GM12891 (cell line): ENCODE results near the gene CCSER1.
"Not testable (repeated sequence)": the region's sequence is repeated elsewhere in the genome, so short reads cannot be mapped to it uniquely, and the experiment has no call there.

ENCODE experiments used
- DNase-seq: peaks from one replicate; pipeline ENCODE4 v3.0.0; 2011; ENCODE audit warnings: low spot score; ENCODE audit not compliant: insufficient read length
- FAIRE-seq: peaks from 2 replicates; lab custom pipeline; 2011; peaks lifted over from hg19 to GRCh38; lab: Jason Lieb, UNC
- PAX5 ChIP-seq: IDR thresholded peaks from 2 replicates; pipeline ENCODE4 v1.6.1; 2011; ENCODE audit warnings: low read length, moderate library complexity, mild to moderate bottlenecking; ENCODE audit not compliant: insufficient read depth, severe bottlenecking
- POLR2A ChIP-seq: IDR thresholded peaks from 2 replicates; pipeline ENCODE4 v1.6.1; 2011; ENCODE audit warnings: low read depth, low read length, control low read depth
- POLR2AphosphoS5 ChIP-seq: IDR thresholded peaks from 2 replicates; pipeline ENCODE4 v1.6.1; 2011; ENCODE audit warnings: low read depth, low read length, control low read depth
- POU2F2 ChIP-seq: IDR thresholded peaks from 2 replicates; pipeline ENCODE4 v1.6.1; 2011; ENCODE audit warnings: low read depth, mild to moderate bottlenecking, control low read depth, low read length, moderate library complexity
- SPI1 ChIP-seq: IDR thresholded peaks from 2 replicates; pipeline ENCODE4 v1.6.1; 2011; ENCODE audit warnings: low read depth, low read length, control low read depth
- TAF1 ChIP-seq: IDR thresholded peaks from 2 replicates; pipeline ENCODE4 v1.6.1; 2011; ENCODE audit warnings: low read depth, low read length, control low read depth

The CCSER1 gene

DNA sequence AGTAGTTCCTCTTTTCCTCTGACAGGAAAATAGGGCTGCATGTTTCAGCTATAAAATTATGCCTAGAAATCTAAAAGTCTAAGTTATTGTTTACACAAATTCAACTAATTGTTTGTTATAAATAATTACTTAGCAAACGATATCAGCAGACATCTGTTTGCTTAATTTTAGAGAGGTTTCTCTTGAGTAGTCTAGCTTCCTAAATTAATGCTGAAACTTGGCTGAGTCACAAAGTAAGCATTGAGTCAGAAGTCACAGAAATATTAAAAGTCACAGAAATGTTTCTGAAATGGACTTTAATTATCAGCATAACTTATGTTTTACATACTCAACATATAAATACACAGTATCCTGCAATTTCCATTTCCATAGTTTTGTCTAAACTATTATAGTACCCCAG, 1044.0 kb downstream of the CCSER1 start:
- no peak for FAIRE-seq
- TF ChIP-seq POLR2A (no peak), POU2F2 (no peak), PAX5 (no peak), TAF1 (no peak), SPI1 (no peak), POLR2AphosphoS5 (no peak)
- DNase-seq: no peak

DNA sequence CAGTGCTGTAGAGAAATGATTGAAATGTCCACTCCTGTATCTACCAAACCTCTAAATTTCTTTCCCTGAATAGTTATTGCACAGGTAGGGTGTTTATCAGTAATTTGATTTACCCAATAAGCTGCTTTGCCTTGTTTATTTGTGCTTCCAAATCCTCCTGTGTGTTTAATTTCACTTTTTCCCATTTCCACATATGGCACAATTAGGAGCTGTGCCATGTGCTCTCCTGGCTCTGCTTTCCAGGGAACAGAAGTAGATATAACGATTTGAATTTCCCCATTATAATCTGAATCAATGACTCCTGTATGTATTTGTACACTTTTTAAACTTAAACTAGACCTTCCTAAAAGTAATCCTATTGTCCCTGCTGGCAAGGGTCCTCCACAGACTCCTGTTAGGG, 1057.9 kb downstream of the CCSER1 start:
- not testable (repeated sequence) for DNase-seq, FAIRE-seq

DNA sequence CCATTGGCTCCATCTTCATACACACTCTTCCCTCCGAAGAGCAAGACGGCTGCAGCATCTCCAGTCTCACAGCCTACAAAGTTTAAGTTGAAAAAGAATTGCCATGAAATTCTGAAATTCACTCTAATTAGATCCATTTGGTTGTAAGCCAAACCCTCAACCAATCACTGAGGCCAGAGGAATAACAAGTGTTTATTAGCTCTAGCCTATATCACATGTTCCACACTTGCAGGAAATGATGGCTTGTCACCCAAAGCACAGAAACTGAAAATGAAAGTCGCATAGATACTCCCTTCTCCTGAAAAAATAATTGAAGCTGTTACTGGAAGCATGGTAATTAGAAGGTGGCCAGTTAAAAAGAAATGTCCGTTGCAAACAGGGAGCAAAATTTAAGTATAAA, 1071.8 kb downstream of the CCSER1 start:
- TF ChIP-seq TAF1: no peak
- no peak for TF ChIP-seq SPI1
- no peak for TF ChIP-seq POU2F2
- TF ChIP-seq POLR2A: no peak
- TF ChIP-seq PAX5: no peak
- DNase-seq (no peak), FAIRE-seq (no peak)

DNA sequence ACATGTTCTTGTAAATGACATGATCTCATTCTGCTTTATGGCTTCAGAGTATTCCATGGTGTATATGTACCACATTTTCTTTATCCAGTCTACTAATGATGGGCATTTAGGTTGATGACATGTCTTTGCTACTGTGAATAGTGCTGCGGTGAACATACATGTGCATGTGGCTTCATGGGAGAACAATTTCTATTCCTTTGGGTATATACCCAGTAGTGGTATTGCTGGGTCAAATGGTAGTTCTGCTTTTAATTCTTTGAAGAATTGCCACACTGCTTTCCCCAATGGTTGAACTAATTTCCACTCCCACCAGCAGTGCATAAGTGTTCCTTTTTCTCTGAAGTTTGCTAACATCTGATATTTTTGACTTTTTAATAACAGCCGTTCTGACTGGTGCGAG, 1080.3 kb downstream of the CCSER1 start:
- no peak for TF ChIP-seq POU2F2
- TF ChIP-seq TAF1: no peak
- TF ChIP-seq PAX5: no peak
- TF ChIP-seq POLR2AphosphoS5: no peak
- TF ChIP-seq POLR2A: no peak
- no peak for TF ChIP-seq SPI1
- FAIRE-seq (no peak), DNase-seq (no peak)

DNA sequence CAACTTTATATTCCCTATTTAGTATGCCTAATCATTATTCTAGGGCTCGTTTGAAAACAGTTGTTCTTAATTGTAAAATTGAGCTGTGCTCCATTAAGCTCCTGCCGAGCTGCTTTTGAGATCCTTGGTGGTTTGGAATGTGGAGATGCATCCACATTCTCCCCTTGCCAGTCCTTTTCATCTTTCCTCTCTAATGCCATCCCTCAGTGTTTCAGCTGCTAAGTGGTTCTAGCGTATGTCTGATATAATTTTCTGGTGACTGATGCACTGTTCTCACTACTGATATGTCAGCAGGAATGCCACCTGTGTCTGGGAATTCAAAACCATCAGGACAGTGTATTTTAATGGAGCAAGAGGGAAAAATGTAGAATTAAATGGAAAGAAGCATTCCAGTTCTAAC, 1085.0 kb downstream of the CCSER1 start:
- no peak for FAIRE-seq

DNA sequence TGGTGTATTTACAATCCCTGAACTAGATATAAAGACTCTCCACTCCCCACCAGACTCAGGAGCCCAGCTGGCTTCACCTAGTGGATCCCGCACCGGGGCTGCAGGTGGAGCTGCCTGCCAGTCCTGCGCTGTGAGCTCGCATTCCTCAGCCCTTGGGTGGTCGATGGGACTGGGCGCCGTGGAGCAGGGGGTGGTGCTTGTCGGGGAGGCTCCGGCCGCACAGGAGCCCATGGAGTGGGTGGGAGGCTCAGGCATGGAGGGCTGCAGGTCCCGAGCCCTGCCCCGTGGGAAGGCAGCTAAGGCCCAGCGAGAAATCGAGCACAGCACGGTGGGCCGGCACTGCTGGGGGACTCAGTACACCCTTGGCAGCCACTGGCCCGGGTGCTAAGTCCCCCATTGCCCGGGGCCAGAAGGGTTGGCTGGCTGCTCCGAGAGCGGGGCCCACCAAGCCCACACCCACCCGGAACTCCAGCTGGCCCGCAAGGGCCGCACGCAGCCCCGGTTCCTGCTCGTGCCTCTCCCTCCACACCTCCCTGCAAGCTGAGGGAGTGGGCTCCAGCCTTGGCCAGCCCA, 1090.7 kb downstream of the CCSER1 start:
- DNase-seq, FAIRE-seq: not testable (repeated sequence)

More for the DNA sequence above, 1085.0 kb downstream of the CCSER1 start:
- no peak for TF ChIP-seq POLR2AphosphoS5
- no peak for TF ChIP-seq PAX5
- TF ChIP-seq POLR2A: no peak
- no peak for TF ChIP-seq POU2F2
- TF ChIP-seq SPI1: no peak
- no peak for TF ChIP-seq TAF1
- no peak for DNase-seq

DNA sequence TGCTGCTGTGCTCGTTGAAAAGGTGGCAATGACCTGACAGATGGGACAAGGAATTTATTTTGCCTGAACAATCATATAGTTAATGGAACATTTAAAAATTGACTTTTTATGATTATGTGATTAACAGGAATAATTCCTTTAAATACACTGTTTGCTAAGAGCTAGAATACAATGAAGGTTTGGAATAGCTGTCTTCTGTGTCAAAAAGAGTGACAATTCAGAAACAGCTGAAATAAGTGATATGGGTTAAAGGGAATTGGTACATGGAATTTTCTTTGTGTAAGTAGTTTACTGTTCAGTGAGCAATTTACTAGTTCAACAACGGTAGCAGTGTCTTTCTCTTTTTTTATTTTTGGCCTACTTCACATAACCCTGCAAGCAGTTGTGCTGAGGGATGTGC, 1093.1 kb downstream of the CCSER1 start:
- FAIRE-seq: no peak
- no peak for DNase-seq
- no peak for TF ChIP-seq POU2F2
- TF ChIP-seq POLR2AphosphoS5: no peak
- no peak for TF ChIP-seq POLR2A
- TF ChIP-seq SPI1: no peak
- TF ChIP-seq TAF1: no peak
- TF ChIP-seq PAX5: no peak

DNA sequence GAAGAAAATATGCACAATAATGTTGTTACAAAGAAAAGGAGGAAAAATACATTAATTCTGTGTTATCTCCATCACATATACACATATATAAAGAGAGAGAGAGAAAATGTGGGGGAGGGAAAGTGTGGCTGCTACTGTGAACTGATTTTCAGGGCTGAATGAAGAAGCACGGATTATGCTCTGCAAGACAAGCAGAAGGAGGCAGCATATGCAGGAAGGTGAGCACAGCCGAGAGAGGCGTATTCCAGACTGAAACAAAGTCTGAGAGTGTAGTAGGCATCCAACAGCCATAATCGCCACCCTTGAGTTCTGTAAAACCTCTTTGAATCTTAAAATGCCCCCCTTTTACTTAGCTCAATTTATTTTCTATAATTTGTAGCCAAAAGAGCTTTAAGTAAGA, 1094.8 kb downstream of the CCSER1 start:
- TF ChIP-seq SPI1: no peak
- no peak for TF ChIP-seq POU2F2
- TF ChIP-seq POLR2AphosphoS5: no peak
- no peak for TF ChIP-seq PAX5
- TF ChIP-seq TAF1: no peak
- no peak for TF ChIP-seq POLR2A
- DNase-seq (no peak), FAIRE-seq (no peak)

DNA sequence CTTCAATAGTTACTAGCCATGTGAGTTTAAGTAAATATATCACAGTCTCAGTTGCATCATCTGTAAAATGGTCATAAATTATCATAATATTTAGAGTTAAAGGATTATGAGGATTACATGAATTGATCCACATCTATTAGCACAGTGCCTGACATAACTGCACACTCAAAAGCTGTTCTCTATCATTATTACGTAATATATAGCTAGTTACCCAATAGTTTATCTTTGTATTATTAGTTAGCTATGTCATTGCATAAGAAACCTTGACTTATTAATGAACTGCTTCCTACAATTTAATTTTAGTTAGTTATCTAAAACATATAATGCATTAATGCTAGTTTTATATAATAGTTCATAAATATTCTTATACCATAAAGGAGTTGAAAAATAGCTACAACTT, 1099.7 kb downstream of the CCSER1 start:
- FAIRE-seq (no peak), DNase-seq (no peak)
- TF ChIP-seq POLR2A (no peak), SPI1 (no peak), POU2F2 (no peak), PAX5 (no peak)

DNA sequence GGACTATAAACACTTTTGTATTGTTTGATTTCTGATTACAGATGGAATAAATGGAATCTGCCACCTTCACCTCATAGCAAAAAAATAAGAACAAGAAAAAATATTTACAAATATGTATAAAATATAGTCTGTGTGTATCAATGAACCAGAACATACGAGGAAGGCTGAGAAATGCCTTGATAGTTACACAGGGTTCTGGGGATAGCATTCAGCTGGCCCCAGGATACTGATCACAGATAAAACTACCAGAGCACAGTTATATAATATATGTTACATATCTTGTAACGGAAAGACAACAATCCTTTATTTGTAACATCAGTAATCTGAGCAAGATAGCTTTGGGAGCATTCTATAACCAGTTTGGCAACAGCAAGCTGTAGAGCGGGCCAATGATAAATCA, 1101.5 kb downstream of the CCSER1 start:
- TF ChIP-seq POU2F2 (no peak), PAX5 (no peak), SPI1 (no peak), POLR2AphosphoS5 (no peak), TAF1 (no peak), POLR2A (no peak)
- FAIRE-seq (no peak), DNase-seq (no peak)

DNA sequence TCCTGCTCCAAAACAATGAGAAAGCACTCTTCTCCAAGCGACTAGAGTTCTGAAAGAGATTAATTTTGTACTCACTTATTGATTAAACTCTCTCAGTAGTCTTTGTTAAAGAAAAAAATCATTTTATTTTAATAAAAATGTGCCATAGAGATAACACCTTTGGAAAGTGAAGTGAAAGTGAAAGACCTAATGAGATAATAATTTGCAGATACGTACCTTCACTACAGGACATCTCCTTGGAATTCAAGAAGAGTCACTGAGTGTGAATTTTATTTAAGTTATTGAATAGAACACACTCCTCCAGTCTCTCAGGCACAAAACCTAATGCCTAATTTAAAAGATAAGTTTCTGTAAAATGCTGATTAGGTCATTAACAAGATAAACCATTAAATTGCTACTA, 1106.0 kb downstream of the CCSER1 start:
- TF ChIP-seq POLR2A: no peak
- no peak for TF ChIP-seq SPI1
- no peak for TF ChIP-seq POLR2AphosphoS5
- TF ChIP-seq POU2F2: no peak
- no peak for TF ChIP-seq TAF1
- TF ChIP-seq PAX5: no peak
- FAIRE-seq (no peak), DNase-seq (no peak)
